Midbrain (tissue), 1 donor: ENCODE measurements around the gene STK40.

Experiments used
- DNase-seq: peaks from one replicate; lab custom pipeline; 2025; lab: John Stamatoyannopoulos, UW

STK40 gene

DNA sequence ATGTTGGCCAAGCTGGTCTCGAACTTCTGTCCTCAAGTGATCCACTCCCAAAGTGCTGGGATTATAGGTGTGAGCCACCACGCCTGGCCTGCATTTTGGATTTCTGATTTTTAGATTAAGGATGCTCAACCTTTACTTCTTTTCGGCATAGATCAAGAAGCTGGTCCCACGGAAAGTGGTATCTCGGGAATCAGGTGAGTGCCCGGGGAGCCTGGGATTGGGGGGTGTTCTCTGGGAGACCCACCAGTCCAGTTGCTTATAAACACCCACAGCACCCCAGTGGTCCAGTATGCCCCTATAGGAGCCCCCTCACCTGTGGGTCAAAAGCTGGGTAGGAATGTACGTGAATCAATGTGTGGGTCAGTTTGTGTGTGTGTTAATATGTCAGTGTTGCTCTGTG, 76.3 kb downstream of the STK40 start:
- no peak for DNase-seq

DNA sequence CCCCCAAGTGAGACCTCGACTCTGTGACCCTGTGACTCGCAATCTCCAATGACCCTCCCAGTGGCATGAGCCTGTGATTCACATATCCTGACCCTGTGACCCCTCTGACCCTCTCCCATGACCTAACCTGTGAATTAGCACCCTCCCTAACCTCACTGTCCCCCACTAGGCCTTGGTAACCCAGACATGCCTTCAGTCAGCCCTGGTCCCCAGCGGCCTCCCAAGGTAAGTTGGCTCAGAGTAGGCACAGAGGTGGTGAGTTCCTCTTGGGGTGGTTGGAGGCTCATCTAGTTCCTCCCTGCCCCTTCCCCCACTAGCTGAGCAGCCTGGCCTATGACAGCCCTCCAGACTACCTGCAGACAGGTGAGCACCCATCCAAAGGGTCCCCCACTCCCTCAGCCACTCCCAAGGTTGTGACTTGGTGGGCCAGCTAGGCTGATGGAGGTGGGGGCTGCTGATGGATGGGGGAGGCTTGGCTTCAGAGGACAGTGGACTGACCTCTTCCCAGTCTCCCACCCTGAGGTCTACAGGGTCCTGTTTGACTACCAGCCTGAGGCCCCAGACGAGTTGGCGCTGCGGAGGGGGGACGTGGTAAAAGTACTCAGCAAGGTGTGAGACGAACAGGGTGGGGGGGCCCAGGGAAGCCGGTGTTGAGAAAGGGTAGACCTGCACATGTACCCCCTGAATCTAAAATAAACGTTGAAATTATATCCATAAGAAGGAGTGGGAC, 78.0 kb downstream of the STK40 start:
- no peak for DNase-seq

DNA sequence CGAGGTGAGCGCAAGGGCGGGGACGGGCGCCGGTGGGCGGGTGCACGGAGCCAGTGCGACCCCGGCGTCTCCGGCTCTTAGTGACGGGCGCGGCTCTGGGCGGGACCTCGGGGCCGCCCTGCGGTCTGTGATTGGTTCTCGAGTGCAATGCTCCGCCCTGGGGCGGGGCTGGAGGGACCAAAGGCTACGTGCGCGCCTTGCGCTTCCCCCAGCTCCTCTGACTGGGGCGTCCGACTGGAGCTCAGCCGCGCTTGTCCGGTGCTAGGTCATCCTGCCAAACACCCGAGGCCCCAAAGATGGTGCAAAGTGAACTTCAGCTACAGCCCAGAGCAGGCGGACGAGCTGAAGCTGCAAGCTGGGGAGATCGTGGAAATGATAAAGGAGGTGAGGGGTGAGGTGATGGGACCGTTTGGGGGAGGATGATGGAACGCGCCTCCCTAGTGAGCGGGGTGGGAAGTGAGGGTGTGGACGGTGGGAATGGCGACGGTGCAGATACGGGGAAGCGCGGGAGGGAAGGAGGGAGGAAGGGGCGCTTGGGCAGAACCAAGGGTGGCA, 78.7 kb downstream of the STK40 start:
- DNase-seq: peak; percentile 85

DNA sequence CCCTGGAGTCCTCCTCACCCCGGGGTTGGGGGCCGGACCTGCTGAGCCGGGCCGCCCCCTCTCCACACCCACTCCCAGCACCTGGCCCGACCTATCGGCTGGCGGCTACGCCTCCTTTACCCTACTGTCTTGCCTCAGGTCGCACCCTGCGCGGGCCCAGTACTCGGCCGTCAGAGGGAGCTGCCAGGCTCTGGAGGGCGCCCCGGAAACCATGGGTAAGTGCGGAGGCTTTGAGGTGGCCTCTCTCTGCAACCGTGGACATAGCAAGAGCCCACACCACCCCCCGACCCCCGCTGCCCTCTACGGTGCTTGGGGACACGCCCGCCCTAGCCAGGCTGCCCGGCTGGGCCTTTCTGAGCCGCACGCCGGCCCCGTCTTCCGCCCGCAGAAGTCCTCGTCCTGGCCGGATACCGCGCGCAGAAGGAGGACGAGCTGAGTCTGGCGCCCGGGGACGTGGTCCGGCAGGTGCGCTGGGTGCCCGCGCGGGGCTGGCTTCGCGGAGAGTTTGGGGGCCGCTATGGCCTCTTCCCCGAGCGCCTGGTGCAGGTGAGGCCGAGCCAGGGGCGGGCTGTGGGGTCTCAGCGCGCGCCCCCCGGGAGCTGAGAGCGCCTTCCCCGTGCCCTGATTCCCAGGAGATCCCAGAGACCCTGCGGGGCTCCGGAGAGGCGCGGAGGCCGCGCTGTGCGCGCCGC, 79.4 kb downstream of the STK40 start, which contains the start of gene SH3D21:
Gene SH3D21, plus strand, starts transcription at position 159 of the 692 bp plus-strand sequence. Its CDS starts 53 bp downstream, at position 212.
- no peak for DNase-seq

DNA sequence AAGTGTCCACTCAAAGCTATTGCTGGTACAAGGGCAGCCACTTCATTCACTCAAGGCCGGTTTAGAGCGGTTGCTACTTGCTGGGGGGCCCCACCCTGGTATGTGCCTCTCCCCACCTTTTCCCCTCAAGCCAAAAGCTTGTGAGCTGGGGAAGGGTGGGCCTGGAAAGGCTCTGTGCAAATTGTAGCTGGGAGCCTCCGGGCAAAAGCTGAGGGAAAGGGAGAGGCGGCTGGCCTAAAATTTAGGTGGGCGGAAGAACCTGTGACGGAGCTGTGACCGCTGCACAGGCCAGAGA, 79.9 kb downstream of the STK40 start:
- DNase-seq: no peak

DNA sequence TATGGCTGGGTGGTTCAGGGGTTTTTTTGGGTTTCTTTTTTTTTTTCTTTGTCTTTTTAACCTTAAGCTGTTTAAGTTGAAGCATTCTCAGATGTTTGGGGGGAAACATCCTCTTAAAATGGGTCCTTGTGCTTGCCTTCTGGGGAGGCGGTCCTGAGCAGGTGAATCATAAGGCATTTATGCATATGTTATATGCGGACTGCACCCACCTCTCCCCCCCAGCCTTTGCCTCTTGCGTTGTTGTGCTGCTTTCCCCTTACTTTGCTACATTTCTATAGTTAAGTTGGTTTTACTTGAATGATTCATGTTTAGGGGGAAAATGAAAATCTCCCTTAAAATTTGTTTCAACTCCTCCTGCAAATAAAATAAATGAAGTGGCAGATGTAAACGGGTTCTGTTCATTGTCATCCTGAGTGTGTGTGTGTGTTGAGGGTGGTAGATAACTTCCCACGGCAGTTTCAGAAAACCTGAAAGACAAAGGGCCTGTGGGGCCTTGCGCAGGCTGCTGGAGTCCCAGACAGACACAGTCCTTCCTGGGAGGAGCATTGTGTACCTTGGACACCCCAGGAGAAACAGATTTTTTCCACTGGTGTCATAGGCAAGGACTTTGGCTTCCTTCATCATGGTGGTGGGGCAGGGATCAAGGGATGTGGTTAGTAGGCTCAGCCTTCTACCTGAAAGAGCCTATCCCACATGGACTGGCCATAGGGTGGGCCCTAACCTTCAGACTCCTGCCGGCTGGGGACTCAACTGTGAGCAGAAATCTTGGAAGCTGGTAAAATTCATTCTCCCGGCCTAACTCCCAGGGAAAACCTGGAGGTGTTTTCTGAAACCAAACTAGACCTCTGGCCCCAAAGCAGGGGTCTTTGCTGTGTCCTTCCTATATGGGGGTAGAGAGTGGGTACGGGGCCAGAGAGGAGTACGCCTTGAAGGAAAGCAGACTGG, 80.5 kb downstream of the STK40 start:
- no peak for DNase-seq

DNA sequence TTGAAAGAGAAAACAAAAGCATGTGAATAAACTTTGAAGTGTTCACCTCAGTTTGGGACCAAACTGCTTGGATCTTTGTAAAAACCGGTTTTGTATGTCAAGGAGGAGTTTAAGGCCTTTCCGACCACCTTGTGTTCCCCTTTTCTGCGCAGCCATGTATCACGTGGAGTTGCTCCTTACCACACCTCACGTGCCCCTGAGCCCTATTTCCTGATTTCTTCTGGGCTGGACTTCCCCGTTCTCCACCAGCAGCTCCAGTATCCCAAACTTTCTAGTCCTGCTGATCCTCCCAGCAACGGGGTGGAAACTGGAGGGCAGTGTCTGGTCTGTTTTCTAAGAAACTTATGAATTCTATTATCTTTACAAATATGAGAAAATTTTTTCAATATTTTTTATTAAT, 81.2 kb downstream of the STK40 start:
- no peak for DNase-seq

DNA sequence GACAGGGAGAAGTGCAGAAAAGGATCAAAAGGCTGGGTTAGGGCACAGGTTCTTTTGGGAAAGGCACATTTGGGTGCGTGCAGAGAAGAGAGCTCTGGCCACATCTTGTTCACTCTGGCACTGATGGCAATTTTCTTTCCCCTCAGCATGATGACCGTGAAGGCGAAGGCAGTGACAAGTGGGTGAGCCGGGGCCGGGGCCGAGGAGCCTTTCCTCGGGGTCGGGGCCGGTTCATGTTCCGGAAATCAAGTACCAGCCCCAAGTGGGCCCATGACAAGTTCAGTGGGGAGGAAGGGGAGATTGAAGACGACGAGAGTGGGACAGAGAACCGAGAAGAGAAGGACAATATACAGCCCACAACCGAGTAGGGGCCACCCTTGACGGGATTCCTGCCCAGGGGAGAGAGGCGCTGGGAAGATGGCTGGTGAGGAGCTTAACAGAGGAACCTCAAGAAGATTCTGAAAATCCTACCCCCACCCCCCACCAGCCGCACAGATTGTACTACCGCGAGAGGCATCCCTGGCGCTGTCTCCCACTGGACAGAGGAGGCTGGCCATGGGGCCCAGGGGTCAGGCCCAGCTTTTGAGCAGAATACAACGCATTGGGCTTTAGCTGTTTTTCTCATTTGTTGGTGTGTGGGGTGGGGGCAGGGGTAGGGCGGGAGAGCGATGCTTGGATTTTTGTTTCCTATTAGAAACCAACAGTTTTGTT, 81.9 kb downstream of the STK40 start:
- no peak for DNase-seq

DNA sequence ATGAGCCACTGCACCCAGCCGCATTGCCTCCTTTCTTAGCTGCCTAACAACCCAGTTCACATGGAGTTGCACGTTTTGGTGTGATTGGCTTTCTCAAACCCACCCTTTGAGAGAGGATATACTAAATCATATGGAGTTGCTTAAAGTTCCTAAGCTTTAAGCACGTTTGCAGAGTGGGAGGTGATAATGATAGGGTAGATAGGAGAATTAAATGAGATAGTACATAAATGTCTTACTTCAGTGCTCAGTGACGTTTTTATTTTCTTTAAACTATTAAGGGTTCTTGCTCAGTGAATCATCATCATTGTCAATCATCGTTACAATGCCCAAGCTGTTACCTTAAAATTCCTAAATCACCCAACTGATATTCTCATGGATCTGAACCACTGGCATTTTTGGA, 82.5 kb downstream of the STK40 start:
- DNase-seq: no peak

DNA sequence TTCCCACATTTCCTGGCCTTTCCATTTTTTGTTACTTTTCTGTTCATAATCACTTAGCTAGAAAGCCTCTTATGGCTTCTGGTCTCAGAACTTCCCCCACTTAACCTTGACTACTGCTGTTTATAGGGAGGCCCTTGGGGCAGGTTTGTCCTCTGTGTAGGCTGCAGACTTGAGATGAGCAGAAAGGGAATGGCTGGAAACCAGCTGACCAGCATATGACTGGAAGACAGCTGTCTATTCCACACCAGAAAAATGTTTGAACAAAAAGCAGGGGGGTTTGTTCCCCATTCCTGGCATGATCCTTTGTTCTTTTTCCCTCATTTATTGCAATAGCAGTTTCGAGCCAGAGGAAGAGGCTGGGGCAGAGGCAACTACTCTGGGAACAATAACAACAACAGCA, 84.5 kb downstream of the STK40 start:
- DNase-seq: peak; percentile 5

DNA sequence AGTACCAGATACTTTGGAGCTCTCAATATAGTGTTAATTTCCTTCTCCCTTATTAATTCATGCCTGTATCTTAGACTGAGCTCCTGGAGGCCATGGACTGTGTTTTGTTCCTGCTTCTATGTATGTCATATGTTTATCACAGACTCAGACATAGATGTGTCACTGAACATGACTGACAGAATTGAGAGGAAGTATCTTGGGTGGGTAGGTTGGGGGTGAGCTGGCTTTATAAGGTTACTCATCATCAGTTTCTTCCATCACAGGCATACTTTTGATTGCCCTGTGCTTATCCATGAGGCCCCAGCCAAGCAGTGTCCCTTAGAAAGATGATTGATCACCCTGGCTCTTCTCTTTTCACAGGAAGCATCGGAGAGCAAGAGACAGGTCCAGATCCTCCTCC, 85.2 kb downstream of the STK40 start:
- no peak for DNase-seq

DNA sequence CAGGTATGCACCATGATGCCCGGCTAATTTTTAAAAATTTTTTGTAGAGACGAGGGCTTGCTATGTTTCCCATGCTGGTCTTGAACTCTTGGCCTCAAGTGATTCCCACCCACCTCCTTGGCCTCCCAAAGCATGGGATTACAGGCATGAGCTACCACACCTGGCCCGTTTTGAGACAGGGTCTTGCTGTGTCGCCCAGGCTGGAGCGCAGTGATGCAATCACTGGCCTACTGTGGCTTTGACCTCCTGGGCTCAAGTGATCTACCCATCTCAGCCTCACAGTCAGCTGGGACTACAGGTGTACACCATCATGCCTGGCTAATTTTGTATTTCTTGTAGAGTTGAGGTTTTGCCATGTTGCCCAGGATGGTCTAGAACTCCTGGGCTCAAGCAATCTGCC, 87.1 kb downstream of the STK40 start:
- no peak for DNase-seq

DNA sequence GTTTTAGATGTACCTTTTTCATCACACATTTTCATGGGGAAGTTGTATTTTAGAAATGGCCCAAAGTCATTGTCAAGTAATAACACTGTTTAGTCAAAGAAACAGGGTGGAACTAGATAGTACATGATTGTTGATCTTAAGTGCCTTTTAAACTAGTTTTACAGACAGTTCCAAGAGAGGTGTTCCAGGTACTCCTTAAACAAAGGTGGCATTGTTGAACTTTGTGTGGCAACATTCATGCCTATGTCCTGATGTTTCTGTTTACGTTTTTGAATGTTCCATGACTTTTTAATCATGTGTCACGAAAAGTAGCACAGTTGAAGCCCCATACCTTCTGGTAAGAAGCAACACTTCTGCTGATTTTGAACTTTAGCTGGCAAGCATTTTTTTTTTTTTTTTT, 88.7 kb downstream of the STK40 start:
- no peak for DNase-seq

DNA sequence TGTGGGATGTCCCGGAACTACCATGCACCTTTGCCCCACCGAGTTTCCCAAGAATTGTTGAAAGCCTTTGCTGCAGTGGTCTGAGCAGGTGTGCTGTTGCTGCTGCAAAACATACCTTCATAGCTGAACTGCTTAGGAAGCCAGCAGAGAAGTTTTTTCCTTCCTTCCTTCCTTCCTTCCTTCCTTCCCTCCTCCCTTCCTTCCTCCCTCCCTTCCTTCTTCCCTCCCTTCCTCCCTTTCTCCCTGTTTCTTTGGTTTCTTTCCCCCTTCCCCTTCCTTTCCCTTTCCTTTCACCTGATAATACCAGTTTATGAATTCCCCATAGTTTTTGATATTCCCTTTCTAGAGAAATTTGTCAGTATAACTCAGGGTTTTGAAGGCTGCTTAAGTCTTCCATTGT, 90.3 kb downstream of the STK40 start:
- DNase-seq: no peak
